K562 (cell line): Measurements from ENCODE around the gene SYT10. TPM values are rescaled to one million over a fixed set of nuclear protein-coding genes. Genes with fewer than 3 reads are reported as not detected.

Source experiments
- BCLAF1 ChIP-seq, 2 experiments: fragments of 450-650 bp in 1 of 2; IDR thresholded peaks; 2 replicates each; pipeline ENCODE4 v1.6.1; 2011 to 2017; ENCODE audit warnings: low read depth in 2 of 2, antibody characterized with exemption in 1 of 2, borderline replicate concordance in 1 of 2, low read length in 1 of 2, mild to moderate bottlenecking in 1 of 2, mixed read lengths in 1 of 2; ENCODE audit not compliant: control insufficient read depth in 1 of 2
- CHD2 ChIP-seq: IDR thresholded peaks from 2 replicates; pipeline ENCODE4 v1.6.1; 2011; ENCODE audit warnings: low read depth, low read length
- HDGF ChIP-seq: fragments of 450-650 bp; IDR thresholded peaks from 2 replicates; pipeline ENCODE4 v1.6.1; 2016
- HMBOX1 ChIP-seq: sonication (generic); IDR thresholded peaks from 2 replicates; pipeline ENCODE4 v1.6.1; 2016
- MAZ ChIP-seq, 2 experiments: fragments of 450-650 bp in 1 of 2; sonication (generic) in 1 of 2; formaldehyde crosslinking; IDR thresholded peaks in 1 of 2; conservative IDR thresholded peaks in 1 of 2; 2 replicates each; pipeline versions ENCODE4 v1.4.0 to v1.5.0; 2020; ENCODE audit warnings: mild to moderate bottlenecking in 1 of 2, missing genetic modification reagents in 1 of 2
- MGA ChIP-seq: fragments of 450-650 bp; IDR thresholded peaks from 2 replicates; pipeline ENCODE4 v1.6.1; 2016; ENCODE audit warnings: mild to moderate bottlenecking, moderate library complexity
- NRF1 ChIP-seq, 2 experiments: fragments of 450-650 bp; IDR thresholded peaks in 1 of 2; conservative IDR thresholded peaks in 1 of 2; 2 replicates each; pipeline ENCODE4 v1.6.1; 2014; ENCODE audit warnings: mild to moderate bottlenecking in 2 of 2
- TAF1 ChIP-seq: IDR thresholded peaks from 2 replicates; pipeline ENCODE4 v1.6.1; 2011; ENCODE audit warnings: mild to moderate bottlenecking, low read length, moderate library complexity; ENCODE audit not compliant: insufficient read depth, control insufficient read depth, severe bottlenecking; ENCODE audit errors: extremely low read depth
- ZFX ChIP-seq: sonication (generic); formaldehyde crosslinking; IDR thresholded peaks from 2 replicates; pipeline ENCODE4 v1.8.0; 2022; ENCODE audit warnings: mild to moderate bottlenecking, missing genetic modification reagents, moderate library complexity
- polyA plus RNA-seq, 8 experiments: library from polyadenylated mRNA; depleted of rRNA in 4 of 8; stranded (reverse) in 5 of 8; unstranded in 3 of 8; fragments of >200 nt; fragmentation: Nextera tagmentation in 2 of 8; fragmentation: Illumina TruSeq in 1 of 8; extraction: Ambion mirVana in 2 of 8; extraction: Trizol in 1 of 8; gene quantifications; 2 replicates each; pipeline versions ENCODE4 v1.2.1 to v1.2.3, GENCODE V29; 2011 to 2014; ENCODE audit warnings: inconsistent platforms in 1 of 8, missing spikeins in 1 of 8
- total RNA-seq, 7 experiments: library from RNA; depleted of rRNA in 6 of 7; stranded (reverse); fragments of >200 nt in 6 of 7; fragmentation: Illumina TruSeq in 2 of 7; extraction: Trizol in 2 of 7; gene quantifications; 2 replicates each; pipeline versions ENCODE4 v1.2.1 to v1.2.3, GENCODE V29; 2011 to 2021; ENCODE audit warnings: low replicate concordance in 1 of 7

Gene SYT10
- total and polyA plus RNA-seq, 9 of the 15 experiments (the other 6 are each of a cell fraction or from before 2014, with no cell fraction given): 0.27 to 6.2 (median 2.5) TPM

GRCh38 chr12:33439587-33440011 is at the start of gene SYT10 (continued):
- TF ChIP-seq MGA: peak; percentile 92
- TF ChIP-seq HMBOX1: no peak
- peak; percentile 80 for TF ChIP-seq CHD2
- TF ChIP-seq HDGF: no peak
- TF ChIP-seq MAZ (CRISPR knock-in tag; conservative IDR thresholded peaks at IDR 0.05 in 1 of 2, IDR thresholded peaks at IDR 0.05 in 1 of 2): peak in 1 of 2 experiments; percentile 61; a peak in 2 of 4 replicates
- peak; percentile 60 to 70 for TF ChIP-seq NRF1 (conservative IDR thresholded peaks at IDR 0.05 in 1 of 2, IDR thresholded peaks at IDR 0.05 in 1 of 2)
- peak; percentile 20 for TF ChIP-seq TAF1
- no peak for TF ChIP-seq BCLAF1 (IDR thresholded peaks at IDR 0.05; ENCODE audit: borderline replicate concordance in 1 of 2, control insufficient read depth in 1 of 2, low read depth in 2 of 2, low read length in 1 of 2)
- TF ChIP-seq ZFX (CRISPR knock-in tag): 0 out of 2 replicates have a peak, but pooled peaks have one; percentile 32
